ENCODE measurements around the gene GNB1.
A peak's percentile ranks its signal among the peaks of the same experiment; 100 is the strongest.

GNB1 gene

DNA sequence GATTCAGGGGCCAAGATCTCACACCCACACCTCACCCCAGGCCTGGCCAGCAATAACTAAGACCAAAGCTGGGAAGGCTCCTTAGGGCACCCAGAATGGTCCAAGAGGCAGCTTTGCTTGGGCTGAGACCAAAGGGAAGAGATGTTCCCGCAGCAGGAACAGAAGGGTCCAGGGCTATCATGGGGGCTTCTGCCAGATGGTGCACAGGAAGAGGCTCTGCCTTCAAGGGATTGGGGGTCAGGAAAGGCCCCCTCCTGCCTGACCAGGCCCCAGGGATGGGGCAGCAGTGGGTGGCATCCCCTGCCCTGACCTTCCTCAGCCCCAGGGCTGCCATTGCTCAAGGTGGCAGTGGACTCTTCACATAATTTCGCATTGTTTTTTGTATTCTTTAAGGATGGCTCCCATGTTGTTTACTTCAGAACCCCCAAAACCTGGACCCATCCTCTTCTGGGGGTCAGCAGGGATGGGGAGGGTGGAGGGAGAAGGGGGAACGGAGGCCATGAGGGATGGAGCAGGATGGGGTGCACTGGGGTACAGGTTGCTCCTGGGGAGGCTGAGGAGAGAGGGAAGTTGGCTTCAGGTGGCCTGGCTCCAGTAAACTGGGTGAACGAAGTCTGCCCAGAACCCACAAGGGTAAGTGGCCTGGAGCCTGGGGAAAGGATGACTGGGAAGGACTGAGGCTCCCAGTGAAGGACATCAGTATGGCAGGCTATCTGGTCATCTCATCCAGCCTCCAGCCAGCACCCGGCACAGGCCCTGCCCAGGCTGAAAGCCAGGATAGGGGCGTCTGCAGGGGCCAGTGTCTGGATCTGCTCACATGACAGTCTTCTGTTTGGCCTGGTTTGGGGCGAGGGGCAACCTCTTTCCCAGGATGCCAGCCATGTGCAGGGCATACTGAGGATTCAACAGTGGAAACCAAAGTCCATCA, 110.0 kb downstream of the GNB1 start:
- Histone ChIP-seq H3K4me1 (ENCODE audit: insufficient read depth, poor library complexity, severe bottlenecking) (peaks cover 25% of the 10 kb centered on the region), H3K9me3 (ENCODE audit: severe bottlenecking) (no peaks in the 10 kb centered on the region), H3K27ac (ENCODE audit: poor library complexity, severe bottlenecking) (peak overlapping the region; percentile 73), H3K36me3 (ENCODE audit: low read depth) (peaks cover 10% of the 10 kb centered on the region), H3K4me3 (ENCODE audit: severe bottlenecking) (no peak overlapping the region), H3K27me3 (ENCODE audit: insufficient read depth, poor library complexity, severe bottlenecking) (no peaks in the 10 kb centered on the region)
- TF ChIP-seq, protein P1, sequence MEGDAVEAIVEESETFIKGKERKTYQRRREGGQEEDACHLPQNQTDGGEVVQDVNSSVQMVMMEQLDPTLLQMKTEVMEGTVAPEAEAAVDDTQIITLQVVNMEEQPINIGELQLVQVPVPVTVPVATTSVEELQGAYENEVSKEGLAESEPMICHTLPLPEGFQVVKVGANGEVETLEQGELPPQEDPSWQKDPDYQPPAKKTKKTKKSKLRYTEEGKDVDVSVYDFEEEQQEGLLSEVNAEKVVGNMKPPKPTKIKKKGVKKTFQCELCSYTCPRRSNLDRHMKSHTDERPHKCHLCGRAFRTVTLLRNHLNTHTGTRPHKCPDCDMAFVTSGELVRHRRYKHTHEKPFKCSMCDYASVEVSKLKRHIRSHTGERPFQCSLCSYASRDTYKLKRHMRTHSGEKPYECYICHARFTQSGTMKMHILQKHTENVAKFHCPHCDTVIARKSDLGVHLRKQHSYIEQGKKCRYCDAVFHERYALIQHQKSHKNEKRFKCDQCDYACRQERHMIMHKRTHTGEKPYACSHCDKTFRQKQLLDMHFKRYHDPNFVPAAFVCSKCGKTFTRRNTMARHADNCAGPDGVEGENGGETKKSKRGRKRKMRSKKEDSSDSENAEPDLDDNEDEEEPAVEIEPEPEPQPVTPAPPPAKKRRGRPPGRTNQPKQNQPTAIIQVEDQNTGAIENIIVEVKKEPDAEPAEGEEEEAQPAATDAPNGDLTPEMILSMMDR (IDR thresholded peaks at IDR 0.05; ENCODE audit: poor library complexity, severe bottlenecking): no peak
- DNase-seq (ENCODE audit: low spot score): no peak
- ATAC-seq (ENCODE audit: low read depth): no peak

DNA sequence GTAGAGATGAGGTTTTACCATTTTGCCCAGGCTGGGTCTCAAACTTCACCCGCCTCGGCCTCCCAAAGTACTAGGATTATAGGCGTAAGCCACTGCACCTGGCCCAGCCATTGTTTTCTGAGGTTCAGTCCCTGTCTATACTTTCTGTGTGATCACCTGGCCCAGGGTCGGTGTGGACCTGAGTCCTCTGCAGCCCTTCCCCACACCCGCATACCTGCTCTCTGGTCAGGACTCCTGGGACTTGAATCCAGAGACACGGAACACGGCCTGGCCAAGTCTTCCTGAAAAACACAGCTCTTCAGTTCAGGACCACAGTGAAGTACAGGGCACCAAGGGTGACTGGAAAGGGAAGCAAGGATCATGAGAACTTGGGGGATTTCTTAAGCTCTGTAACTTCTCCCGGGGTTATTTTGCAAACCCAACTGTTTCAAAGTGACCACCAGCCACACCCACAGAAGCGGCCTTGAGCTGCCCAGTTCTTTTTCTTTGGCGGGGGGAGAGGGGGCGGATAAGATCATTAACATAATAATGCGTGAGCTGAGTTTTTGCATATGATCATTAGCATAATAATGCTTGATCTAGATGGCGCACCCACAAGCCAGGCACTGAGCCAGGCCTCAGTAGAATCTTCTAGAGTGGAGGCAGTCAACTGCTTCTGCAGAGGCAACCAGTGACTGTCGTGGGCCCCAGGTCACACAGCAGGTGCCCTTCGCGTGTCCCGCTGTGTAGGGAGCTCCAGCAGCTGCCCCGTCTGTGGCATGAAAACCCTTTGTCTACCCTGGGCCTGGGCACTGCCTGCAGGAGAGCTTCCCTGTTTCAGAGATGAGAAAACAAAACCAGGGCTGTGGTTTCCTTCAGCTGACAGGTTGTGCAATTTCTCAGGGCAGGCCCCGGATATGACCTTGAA, 110.9 kb downstream of the GNB1 start:
- ATAC-seq (ENCODE audit: low read depth) (no peak; the same call in 2 of the 3 replicates), DNase-seq (ENCODE audit: low spot score) (no peak)
- peaks cover 24% of the 10 kb centered on the region for H3K4me1 ChIP-seq (ENCODE audit: insufficient read depth, poor library complexity, severe bottlenecking)
- no peaks in the 10 kb centered on the region for H3K9me3 ChIP-seq (ENCODE audit: severe bottlenecking)
- no peak overlapping the region for H3K4me3 ChIP-seq (ENCODE audit: severe bottlenecking)
- no peaks in the 10 kb centered on the region for H3K27me3 ChIP-seq (ENCODE audit: insufficient read depth, poor library complexity, severe bottlenecking)
- peak overlapping the region; percentile 73 for H3K27ac ChIP-seq (ENCODE audit: poor library complexity, severe bottlenecking)
- peaks cover 2% of the 10 kb centered on the region; the same call in 1 of the 2 replicates for H3K36me3 ChIP-seq (ENCODE audit: low read depth)
- TF ChIP-seq, protein P1 (IDR thresholded peaks at IDR 0.05; ENCODE audit: poor library complexity, severe bottlenecking): no peak

DNA sequence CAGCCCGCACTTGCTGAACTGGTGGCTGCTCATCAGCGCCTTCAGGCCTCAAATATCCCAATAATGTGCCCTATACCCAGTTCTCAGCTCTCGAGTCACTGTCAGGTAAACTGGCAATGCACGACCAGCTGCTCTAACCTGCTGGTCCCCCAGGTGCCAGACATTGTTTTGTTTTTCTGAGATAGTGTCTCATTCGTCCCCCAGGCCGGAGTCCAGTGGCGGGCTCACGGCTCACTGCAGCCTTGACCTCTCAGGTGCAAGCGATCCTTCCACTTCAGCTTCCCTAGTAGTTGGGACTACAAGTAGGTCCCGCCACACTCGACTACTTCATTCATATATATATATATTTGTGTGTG, 111.6 kb downstream of the GNB1 start:
- H3K27ac ChIP-seq (ENCODE audit: poor library complexity, severe bottlenecking): peak overlapping the region; percentile 73
- no peak for ATAC-seq (ENCODE audit: low read depth)
- H3K9me3 ChIP-seq (ENCODE audit: severe bottlenecking): no peaks in the 10 kb centered on the region
- no peaks in the 10 kb centered on the region for H3K36me3 ChIP-seq (ENCODE audit: low read depth)
- peak overlapping the region; percentile 96 for H3K4me3 ChIP-seq (ENCODE audit: severe bottlenecking)
- no peaks in the 10 kb centered on the region for H3K27me3 ChIP-seq (ENCODE audit: insufficient read depth, poor library complexity, severe bottlenecking)
- TF ChIP-seq, protein P1 (IDR thresholded peaks at IDR 0.05; ENCODE audit: poor library complexity, severe bottlenecking): no peak
- peaks cover 20% of the 10 kb centered on the region for H3K4me1 ChIP-seq (ENCODE audit: insufficient read depth, poor library complexity, severe bottlenecking)
- DNase-seq (ENCODE audit: low spot score): no peak

DNA sequence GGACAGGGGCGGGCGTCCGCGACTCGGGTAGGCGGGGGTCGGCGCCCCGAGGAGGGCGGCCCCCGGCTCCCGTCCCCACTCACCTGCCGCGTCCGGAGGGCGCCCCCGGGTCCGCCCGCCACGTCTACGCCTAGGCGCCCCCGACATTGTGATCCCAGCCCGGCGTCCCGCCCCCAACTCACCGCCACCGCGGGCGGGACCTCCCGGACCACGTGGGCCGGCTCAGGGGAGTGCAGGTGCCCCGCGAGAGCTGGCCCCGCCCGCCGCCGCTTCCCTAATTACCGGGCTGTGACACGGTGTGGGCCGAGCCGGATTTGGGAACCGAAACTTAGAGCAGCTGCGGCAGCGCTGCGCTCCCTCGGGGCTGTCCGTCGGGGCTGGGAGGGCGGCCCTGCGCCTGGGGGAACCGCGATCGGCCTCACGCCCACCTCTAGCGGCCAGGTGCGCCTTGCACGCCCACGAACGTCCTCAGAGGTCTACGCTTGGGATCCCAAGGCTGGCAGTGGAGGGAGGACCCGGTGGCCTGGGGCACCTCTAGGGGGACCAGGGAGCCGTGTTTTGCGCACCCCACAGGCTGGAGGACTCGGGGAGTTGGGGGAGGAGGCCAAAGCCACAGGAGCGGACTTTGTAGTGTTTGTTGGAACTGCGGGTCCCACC, 112.1 kb downstream of the GNB1 start:
- Histone ChIP-seq H3K36me3 (ENCODE audit: low read depth) (0 out of 2 replicates have a peak, but pooled peaks cover 4% of the 10 kb centered on the region), H3K9me3 (ENCODE audit: severe bottlenecking) (no peaks in the 10 kb centered on the region), H3K27ac (ENCODE audit: poor library complexity, severe bottlenecking) (peak overlapping the region; percentile 73), H3K4me1 (ENCODE audit: insufficient read depth, poor library complexity, severe bottlenecking) (peaks cover 20% of the 10 kb centered on the region), H3K27me3 (ENCODE audit: insufficient read depth, poor library complexity, severe bottlenecking) (no peaks in the 10 kb centered on the region), H3K4me3 (ENCODE audit: severe bottlenecking) (peak overlapping the region; percentile 96)
- TF ChIP-seq, protein P1 (IDR thresholded peaks at IDR 0.05; ENCODE audit: poor library complexity, severe bottlenecking): peak; percentile 32
- peak; percentile 64 for ATAC-seq (ENCODE audit: low read depth)
- DNase-seq (ENCODE audit: low spot score): peak; percentile 83

All from RWPE2 (cell line).